Cerebellar cortex (tissue), 1 donor: ENCODE results near the gene C6orf118.

Experiments used
- DNase-seq: peaks from one replicate; pipeline ENCODE4 v3.0.0-alpha.2; 2015; ENCODE audit warnings: low spot score

The C6orf118 gene

DNA sequence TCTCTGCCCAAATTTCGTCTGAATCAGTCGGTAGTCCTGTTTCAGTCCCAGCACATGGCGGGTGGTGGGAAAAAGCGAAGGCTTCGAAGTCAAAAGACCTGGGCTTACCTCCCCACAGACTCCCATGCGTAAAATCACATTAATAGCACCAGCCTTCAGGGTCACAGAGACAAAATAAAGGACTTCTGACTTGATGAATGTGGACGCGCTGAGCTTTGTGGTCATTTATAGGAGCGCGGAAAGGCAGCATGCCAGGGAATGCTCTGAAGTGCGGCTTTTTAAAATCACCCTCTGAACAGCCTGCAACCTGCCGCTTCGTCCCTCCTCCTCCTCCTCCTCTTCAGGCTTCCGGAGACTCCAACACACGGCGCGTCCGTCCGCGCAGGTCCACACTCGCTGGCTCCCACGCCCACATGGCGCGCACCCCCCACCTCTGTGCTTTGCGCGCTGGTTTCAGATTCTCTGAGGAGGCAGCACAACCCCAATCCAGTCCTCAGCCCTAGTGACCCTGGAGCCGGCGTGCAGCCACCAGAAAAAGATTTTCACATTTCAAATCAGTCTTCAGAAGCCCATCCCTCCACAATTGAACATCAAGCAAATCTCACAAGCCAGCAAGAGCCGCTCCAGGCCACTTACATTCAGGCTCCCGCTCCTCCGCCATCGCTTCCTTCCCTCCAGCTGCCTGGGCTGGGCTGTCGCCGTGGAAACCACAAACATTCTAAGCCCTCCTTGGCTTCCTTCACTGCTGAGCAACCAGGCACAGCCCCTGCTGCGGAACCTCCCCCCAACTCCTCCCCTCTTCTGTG is at the start of gene C6orf118:
Gene C6orf118 (minus strand): TSS at position 680 of the 806 bp plus-strand sequence. CDS start 19 bp downstream, at position 661.
- peak; percentile 24 for DNase-seq

- no peak for DNase-seq
Measured at GRCh38 chr6:165345700-165346099, 36.3 kb upstream of the C6orf118 start.

DNA sequence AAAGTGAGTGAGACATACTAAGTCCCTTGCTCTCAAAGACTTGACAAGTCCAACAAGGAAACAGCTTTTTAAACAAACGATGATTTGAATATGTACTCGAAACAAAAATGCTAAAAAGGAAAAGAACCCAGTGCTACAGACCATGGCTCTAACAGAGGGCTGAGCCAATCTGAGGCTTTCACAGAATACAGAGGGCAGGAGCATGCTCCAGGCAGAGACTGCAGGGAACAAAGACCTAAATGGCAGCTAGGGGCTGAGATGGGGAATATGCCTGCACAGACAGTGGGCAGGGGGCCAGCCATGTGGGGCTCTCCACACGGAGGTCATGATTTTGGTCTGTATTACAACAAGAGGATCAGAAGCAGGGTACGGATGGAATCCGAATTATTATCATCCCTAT is 31.1 kb upstream of the C6orf118 start:
- DNase-seq: no peak

DNA sequence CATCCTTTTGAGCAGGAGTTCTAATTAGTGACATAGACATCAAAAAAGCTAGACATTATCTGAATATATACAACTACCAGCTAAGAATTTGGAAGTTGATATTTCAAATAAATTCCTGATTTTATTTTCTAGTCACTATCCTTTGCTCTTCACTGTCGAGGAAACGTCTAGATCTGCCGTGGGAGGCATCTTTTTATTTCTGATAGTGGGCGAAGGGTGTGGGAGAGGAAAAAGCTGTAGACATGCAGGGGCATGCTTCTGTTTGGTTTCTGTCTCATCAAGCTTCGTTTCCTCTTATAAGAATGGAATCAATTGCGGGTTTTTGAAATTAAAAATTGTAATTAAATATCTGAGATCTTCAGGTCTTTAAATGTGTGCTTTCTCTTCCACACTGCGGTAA is 16.2 kb upstream of the C6orf118 start:
- no peak for DNase-seq

GRCh38 chr6:165321555-165322145 is 12.2 kb upstream of the C6orf118 start:
- DNase-seq: no peak

GRCh38 chr6:165321150-165321549 is 11.7 kb upstream of the C6orf118 start:
- no peak for DNase-seq

DNA sequence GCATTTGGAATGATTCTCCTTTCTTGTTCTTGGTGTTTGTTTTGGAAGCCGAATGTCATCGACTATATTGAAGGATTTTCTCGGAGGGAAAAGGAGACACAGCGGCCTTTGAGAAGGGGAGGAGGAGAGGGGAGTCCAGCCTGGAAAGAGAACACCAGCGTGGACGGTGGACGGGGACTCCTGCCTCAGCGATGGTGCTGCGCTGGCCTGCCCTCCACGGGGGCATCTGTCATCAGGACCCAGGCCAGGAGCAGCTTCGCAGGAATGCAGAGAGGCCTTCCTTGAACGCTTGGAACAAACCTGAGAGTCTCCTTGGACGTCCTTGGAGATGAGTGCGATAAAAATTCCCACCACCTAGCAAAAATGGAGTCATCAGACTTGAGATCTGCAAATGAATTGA is 8.3 kb upstream of the C6orf118 start:
- DNase-seq: no peak

DNA sequence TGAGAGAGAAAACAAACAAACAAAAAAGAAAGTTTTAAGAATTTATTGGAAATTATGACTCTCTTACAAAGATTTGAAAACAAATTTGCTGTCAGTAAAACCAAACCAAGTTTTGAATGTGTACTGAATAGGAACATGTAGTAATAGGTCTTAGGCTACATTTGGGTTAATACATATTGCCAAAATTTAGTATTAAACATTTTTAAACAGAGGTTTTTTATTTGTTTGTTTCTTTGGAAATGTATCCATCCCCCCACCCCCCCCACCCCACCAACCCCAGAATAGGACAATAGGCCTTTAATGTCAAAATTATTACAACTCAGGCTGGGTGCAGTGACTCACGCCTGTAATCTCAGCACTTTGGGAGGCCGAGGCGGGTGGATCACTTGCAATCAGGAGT is 2.5 kb downstream of the C6orf118 start:
- DNase-seq: no peak

DNA sequence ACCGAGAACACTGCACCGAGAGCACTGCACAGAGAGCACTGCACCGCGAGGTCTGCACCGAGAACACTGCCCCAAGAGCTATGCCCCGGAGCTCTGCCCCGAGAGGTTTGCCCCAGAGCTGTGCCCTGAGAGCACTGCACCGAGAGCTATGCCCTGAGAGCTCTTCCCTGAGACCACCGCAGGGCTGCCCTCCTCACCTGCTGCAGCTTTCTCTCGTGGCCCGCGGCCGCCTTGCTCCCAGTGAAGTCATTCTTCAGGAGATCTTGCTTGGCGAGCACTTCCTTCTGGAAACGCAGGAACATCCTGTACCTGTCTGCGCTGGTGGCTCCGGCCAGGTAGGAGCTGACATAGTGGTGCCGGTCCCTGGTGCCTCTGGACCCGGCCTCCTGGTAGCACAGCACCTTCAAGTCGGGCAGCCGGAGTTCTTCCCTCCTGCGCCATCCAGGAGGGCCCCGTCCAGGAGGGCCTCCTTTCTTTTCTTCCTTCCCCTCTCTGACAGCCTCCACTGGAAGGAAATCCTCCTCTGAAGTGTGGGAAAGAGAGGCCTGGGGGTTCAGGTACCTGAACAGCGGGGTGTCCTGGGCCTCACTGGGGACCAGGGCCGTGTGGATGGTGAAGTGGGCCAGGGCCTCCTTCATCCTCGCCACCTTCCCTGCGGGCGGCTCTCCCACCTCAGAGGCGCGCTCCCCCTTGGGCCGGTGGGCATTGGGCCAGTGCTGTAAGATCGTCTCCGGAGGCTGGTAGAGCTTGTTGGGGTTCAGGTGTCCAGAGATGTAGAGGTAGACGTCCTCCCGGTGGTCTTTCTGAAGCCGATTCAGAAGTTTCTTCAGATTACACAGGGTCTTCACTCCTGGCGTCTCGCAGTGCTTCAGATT is 7.8 kb downstream of the C6orf118 start:
- no peak for DNase-seq

DNA sequence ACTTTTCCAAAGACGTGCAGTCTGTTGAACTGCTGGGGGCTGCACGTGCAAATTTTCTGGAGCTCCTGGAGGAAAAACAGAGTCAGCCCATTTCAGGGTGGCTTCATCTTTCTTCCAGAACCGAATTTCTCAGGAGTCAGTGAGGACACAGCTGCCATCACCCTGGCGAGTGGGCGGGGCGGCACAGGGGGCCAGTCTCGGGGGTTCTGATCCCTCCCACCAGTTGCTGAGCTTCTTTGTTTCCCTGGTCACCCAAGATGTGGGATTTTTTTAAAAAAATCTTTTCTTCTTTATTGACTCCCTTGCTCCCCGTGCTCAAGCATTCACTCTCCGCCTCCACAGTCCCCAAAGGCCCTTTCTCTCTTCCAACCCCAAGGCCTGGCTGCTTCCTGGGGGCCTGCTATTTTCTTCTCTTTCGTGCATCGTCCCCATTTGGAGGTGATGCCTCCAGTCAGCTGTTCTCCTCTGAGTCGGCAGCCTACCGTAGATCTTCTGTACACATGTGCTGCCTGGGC is 8.9 kb downstream of the C6orf118 start:
- no peak for DNase-seq

DNA sequence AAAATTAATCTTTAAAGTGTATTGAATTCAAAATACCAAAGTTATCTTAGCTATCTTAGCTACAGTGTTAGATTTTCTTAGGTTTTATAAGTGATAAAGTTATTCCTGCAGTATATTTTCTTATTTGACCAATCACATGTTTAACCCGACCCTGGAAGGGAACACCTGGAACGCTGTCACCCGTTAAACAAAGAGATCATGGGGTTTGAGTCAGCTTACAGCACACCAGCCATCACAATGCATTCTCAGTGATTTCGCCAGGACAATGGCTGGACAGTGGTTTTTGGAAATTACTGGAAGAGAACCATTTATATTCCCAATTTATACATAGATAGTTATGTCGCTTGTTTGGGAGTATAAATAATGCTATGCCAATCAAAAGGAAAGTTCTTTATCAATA is 10.5 kb downstream of the C6orf118 start:
- DNase-seq: no peak

DNA sequence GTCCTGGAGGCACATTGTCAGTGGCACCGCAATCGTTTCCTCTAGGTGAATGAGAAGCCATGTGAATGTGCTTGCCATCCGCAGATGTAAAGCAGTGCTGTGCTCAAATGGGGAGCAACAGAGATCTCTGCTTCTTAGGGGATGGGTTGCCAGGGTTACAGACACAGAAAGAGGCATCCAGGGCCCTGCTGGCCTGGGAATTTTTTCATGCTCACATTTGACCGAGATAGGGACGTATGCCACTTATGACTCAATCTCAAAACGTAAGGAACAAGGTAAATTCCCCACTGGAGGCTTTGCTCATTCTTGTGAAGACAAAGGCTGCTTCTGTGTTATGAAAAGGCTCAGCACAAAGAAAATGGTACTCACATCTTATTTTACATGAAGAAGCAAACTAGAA is 11.0 kb downstream of the C6orf118 start:
- no peak for DNase-seq

DNA sequence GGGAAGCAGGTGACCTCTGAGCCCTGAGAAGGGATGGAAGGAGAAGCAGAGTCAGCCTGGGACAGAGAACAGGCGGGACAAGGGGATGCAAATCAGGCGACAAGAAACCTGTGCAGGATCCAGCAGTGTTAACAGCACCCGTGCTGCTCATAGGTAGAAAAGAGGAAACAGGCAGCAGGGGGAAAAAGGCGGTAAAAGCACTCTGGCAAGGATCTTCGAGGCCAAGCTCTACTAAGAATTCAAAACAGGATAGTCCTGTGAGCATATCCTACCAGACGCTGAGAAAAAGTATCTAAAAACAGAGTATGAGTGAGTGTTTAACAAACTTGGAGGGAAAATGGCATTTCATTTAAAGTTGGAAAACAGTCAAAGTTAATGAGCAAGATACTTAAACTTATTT is 16.7 kb downstream of the C6orf118 start:
- DNase-seq: no peak

- DNase-seq: peak; percentile 79
Measured at GRCh38 chr6:165274611-165275010, 34.8 kb downstream of the C6orf118 start.

- DNase-seq: no peak
Measured at GRCh38 chr6:165272585-165272984, 36.8 kb downstream of the C6orf118 start.

- DNase-seq: no peak
Measured at GRCh38 chr6:165268987-165269386, 40.4 kb downstream of the C6orf118 start.

DNA sequence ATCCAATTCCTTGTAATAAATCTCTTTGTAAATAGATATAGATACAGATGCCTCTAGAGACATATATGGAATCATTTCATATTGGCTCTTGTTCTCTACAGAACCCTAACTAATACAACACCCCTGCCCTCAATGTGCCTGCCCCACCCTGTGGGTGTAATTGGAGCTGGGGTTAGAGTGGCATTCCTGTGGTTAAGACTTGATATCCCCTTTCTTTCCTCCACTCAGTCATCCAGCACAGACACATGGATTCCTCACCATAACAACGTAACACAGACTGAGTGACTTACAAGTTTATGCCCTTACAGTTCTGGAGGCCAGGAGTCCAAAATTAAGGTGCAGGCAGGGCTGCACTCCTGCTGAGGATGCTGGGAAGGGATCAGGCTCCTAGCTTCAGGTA is 42.8 kb downstream of the C6orf118 start:
- DNase-seq: no peak

DNA sequence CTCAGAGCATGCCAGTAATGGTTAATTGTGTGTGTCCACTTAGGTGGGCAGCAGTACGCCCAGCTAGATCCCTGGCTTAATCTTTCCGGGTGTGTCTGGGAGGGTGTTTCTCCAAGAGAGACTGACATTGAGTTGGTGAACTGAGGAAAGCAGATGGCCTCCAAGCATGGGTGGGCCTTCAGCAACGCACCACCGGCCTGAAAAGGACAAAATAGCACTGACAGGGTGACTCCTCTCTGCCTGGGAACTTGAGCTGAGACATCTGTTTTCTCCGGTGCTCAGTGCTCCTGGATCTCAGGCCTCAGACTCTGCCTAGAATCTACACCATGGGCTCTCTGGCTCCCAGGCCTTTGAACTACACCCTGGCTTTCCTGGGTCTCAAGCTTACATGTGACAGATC is 43.2 kb downstream of the C6orf118 start:
- no peak for DNase-seq

DNA sequence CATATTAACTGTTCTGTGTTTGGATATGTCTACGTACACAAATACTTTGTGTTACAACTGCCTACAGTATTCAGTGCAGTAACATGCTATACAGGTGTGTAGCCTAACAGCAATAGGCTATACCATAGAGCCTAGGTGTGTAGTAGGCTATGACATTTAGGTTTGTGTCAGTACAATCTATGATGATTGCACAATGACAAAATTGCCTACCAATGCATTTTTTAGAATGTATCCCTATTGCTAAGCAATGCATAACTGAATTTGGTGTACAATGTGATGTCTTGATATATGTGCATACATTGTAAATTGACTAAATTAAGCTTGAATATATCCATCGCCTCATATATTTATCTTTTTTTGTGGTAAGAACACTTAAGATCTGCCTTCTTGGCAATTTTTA is 48.9 kb downstream of the C6orf118 start:
- no peak for DNase-seq

DNA sequence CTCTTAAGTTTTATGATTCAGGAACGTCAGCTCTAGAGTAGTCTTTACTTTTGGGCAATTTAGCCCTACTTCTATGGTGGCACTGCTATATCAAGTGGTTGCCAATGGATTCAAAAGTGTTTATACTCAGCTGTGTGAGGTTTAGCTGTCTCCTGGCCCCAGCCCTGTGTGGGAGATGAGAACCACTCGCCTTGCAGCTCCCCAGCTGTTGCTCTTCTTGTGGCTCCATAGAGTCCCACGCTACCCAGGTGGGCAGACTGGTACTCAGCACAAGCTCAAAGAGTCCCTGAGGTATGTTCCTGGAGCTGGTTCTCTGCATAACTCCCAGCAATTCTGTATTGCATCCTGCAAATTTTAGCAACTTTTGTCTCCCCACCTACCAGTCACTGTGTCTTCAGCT is 59.6 kb downstream of the C6orf118 start:
- DNase-seq: no peak

GRCh38 chr6:165245701-165246100 is 63.7 kb downstream of the C6orf118 start:
- DNase-seq: no peak

DNA sequence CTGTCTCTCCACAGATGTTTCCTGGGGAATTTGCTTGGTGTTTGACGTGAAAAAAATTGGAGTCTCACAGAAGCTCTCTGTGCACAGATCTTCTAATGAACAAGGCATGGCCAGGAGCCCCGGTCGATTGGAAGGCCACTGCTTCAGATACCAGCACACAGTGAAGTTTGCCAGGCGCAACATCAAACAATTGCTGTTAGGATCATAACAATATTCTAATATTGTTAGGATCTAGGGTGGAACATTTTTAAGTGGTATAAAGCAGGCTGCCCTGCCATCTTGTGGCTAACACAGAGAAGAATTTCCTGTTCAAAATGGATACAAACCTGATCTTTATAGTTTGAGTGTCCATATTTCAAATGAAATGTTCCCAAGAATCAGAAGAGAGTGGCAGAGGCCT is 64.1 kb downstream of the C6orf118 start:
- peak; percentile 67 for DNase-seq
